SU-DHL-6 (cell line): ENCODE results near the gene ITGA8.

Experiments used
- EZH2phosphoT487 ChIP-seq: fragments of 200-600 bp; sonication (generic), shearing (Covaris generic); conservative IDR thresholded peaks from 2 replicates; pipeline ENCODE4 v1.6.1; 2018; ENCODE audit warnings: mild to moderate bottlenecking, antibody characterized with exemption, low read length, moderate library complexity, mixed read lengths
- TF ChIP-seq, protein P1 (sequence below): fragments of 200-600 bp; sonication (generic); IDR thresholded peaks from one replicate; pipeline ENCODE4 v1.5.1; 2017; ENCODE audit warnings: antibody characterized with exemption, mild to moderate bottlenecking, low read length, moderate library complexity; ENCODE audit not compliant: insufficient read depth, poor library complexity, severe bottlenecking

GRCh38 chr10:15595260-15595659, 124.5 kb downstream of the ITGA8 start:
- TF ChIP-seq, protein P1, sequence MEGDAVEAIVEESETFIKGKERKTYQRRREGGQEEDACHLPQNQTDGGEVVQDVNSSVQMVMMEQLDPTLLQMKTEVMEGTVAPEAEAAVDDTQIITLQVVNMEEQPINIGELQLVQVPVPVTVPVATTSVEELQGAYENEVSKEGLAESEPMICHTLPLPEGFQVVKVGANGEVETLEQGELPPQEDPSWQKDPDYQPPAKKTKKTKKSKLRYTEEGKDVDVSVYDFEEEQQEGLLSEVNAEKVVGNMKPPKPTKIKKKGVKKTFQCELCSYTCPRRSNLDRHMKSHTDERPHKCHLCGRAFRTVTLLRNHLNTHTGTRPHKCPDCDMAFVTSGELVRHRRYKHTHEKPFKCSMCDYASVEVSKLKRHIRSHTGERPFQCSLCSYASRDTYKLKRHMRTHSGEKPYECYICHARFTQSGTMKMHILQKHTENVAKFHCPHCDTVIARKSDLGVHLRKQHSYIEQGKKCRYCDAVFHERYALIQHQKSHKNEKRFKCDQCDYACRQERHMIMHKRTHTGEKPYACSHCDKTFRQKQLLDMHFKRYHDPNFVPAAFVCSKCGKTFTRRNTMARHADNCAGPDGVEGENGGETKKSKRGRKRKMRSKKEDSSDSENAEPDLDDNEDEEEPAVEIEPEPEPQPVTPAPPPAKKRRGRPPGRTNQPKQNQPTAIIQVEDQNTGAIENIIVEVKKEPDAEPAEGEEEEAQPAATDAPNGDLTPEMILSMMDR = no peak
- no peak for TF ChIP-seq EZH2phosphoT487
